Measurements from ENCODE around the gene DUSP22.

The DUSP22 gene

DNA sequence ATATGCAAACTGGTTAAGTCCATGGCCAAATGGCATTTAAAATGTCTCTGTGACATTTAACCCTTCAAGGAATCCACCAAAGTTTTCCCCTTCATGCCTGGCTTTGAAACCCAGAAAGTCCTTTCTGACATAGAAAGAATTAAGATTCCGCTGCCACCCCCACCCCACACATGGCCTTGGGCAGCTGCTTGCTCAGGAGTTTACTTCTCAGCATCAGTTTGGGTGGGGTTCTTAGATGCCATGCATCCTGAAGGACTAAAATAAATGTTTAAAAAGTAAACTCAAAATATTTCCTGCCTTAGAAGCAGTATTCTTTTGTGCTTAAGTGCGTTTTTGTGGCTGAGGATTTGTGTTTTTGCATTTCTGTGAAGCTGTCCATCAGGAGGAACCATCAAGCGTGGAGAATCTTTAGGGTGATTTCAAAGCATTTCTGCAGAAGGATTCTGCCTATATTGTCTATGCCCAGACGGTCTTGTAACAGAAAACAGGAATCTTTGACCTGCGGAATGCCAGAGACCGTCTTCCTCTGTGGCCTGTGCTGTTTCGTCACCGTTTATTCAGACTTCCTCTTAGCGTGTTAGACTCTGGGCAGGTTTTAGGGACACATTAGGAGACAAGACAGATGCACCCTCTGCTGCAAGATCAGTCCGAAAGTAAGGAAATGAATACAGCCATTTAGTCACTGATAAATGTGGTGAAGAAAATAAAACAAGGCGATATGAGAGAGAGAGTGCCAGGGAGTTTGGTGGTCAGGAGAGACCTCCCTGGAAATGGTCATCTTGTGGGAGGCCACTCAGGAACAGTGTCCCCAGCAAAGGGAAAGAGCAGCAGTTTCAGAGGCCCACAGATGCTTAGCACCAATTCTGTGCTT, 6.2 kb downstream of the DUSP22 start:
- no peak for DNase-seq

DNA sequence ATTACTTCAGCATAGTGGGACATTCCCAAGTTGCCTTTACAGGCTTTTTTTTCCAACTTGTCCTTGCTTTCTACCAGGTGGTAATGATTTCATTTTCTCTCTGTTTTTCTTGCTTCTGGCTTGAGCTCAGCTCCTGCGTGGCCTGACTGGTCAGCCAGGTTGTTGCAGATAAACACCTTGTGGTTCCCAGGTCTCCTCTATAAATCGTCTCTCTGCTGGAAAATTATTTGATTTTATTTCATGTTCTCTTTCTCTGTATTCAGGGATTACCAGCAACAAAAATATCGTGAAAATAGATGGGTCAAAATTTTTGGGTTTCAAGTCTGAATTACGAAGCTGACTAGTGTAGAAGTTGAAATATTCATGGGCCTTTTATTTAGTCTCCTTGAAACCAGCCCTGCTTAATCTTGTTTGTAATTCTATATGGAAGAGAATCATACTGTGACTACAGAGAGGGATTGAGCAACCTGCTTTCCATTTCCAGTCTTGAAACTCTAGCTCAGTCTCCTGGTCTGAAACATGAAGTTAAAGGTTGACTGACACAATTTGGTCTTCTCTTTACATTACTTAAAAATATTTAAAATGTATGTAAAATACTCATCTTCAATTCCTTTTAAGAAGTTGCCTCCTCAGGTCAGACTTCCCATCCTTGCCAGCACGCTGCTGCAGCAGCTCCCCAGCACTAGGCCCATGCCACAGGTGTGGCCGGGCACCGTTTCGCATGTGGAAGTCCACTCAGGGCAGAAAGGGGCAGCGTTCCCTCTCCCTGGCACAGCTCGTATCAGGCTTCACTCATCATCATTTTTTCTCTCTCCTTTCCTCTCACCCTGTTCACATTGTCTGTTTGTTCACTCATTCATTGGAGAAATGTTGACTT, 7.1 kb downstream of the DUSP22 start:
- no peak for DNase-seq

DNA sequence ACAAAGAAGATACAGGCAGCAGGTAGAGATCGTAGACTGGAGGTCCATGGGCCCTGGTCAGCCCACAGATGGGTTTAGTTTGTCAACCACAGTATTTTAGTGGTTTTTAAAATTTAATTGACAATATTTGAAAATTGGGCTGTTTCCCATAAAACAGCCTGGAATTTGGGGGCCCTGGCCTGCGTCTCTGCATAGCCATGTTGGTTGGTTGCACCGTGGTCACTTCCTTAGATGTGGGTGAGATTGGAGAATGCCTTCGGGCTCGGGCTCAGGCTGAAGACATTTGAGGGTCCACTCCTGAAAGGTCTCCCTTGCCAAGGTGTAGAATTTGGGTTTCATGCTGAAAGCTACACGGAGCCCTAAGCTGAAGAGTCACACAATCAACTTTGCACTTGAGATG, 7.7 kb downstream of the DUSP22 start:
- DNase-seq, result no peak

DNA sequence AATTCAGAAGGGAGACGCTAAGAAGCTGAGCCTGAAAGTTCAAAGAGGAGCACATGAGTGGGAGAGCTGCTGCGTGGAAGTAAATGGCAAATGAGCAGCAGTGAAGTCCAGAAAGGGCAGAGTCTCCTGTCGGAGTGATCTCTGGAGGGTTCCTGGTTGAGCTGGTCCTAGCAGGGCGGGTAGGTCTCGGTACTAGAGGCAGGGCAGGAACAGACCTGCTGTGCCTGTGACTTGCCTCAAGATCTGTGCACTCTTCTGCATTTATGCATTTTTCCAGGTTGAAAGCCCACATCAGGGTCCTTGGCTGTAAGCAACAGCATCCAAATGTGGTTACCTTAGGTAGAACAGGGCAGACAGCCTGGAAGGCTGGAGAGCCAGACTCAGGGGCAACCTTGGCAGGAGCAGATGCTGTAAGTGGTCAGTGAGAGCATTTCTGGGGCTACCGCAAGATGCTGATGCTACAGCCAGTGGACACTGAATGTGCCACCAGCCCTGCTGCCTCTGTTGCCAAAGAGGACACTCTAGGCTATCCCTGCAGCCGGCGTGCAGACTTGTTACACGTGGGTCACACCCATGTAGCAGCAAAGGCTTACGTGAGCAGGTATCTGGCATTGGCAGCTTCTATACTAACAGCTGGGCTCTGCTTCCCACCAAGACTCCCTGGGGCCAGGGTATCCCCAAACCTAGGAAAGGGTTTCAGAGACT, 8.4 kb downstream of the DUSP22 start:
- DNase-seq, result no peak

DNA sequence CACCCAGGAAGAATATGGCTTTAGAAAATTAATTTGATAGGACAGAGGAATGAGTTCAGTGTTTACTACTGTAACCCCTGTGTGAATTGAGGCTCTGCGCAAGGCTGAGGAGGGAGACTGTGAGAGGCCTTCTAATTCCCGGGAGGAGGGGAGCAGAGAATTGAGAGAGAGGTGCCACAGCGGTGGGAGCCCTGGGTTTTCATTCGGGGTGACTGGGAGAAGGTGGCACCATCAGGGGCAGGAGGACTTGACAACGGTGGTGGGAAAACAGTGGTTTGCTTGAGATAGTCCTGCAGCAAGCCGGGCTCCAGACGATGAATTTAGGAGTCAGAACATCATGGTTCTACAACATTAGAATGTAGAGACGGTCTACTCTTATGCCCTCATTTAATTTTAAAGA, 9.2 kb downstream of the DUSP22 start:
- no peak for DNase-seq

DNA sequence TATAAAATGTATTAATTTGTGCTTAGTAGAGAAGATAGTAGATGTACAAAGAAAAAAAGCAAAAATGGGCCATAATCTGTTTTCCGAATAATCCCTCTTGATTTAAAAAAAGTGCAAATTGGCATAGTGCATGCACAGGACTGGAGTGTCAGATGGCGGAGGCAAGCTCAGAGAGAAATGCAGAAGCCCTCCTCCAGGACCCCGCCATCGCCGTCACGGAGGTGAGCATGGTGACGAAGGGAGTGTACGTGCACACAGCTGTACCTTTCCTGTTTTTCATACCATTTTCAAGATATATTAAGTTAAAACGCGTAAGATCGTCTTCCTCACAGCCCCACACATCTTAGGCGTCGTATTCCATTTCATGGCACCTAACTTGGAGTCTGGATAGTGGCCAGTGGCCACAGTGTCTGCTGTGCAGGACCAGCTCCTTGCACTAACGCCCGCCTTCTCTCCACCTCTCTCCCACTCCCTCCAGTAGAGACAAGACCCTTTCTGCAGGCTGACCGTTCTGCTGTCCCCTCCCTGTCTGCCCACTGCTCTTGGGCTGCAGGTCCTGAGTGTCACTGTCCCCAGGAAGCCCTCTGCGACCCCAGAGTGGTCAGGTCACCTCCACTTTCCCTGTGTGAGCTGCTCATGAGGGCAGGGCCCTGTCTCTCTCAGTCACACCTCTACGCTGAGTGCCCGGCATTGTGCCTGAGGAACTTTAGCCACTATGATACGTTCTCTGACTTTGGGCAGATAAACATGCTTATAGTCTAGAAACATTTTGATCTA, 9.8 kb downstream of the DUSP22 start:
- no peak for DNase-seq

DNA sequence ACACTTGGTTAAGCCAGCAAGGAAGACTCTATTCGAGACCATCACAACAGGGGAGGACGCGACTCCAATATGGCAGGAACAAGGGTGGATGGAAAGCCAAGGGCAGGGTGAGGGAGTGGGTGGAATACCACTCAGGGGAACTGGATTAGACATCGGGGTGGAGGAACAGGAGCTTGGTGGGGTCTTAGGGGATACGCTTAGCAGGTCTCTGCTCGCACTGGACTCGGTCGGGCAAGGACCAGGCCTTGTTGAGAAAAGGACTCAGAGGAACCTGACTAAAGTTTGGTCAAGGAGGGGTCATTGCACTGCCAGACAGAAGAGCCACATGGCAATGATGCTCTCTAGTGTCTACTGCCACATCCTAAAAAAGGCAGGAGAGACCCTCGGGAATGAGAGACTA, 10.5 kb downstream of the DUSP22 start:
- DNase-seq, result no peak

DNA sequence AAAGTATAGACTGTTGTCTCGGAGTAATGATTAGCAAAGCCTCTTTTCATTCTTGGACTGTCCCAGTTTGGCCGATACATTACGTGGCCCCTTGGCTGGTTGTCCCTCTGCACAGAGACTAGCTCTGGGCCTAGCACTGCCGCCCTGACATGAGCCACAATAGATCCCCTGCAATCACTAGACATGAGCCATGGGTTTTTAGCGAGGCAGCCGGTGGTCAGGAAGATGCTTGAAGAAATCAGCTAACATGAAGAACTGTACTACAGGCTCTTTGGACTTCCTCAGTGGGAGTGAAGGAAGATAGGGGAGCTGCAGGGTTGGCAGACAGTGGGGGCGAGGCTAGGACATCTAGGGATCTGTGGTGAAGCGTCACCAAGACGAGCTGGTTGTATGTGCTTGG, 11.0 kb downstream of the DUSP22 start:
- no peak for DNase-seq

DNA sequence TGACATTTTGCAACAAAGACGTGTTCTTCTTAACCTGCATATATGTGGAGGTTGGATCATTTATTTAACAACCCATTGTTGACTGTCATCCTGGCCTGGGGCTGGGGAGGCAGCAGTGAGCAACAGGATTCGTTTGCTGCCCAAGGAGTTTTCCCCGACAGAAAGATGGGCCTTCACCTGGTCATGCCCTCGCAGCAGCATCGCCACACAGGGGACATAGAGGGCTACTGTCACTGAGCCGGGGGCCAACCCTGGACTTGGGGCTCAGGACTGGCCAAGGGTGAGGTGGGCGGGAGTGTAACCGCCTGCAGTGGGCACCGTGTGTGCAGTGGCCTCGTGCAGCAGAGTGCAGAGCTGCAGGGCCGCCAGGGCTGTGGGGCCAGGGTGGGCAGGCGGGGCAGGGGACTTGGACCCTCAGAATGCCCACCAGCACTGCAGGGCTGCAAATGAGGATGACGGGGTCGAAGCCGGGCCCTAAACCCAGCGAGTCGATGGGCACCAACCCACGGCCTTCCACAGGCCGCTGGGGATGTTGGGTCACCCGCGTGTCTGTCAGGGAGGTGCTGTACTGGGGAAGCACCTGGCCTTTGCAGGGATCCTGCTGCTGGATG, 11.8 kb downstream of the DUSP22 start:
- no peak for DNase-seq

DNA sequence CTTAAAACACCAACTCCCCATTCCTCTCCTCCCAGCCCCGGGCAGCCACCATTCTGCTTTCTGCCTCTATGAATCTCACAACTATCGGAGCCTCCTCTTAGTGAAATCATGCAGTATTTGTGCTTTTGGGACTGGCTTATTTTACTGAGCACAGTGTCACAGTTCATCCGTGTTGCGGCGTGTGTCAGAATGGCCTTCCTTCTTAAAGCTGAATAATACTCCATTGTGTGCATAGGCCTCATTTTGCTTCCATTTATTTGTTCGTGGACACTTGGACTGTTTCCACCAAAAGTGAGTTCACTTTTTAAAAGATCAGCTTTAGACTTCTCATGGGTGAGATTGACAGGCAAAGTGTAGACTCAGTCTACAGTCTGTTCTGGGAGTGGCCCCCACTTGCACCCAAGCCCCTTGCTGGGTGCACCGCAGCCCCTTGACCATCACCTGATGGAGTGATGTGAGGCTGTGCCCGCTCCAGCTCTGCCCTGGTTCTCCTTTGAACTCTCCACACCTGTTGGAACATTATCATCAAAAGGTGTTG, 12.6 kb downstream of the DUSP22 start:
- DNase-seq, result no peak

DNA sequence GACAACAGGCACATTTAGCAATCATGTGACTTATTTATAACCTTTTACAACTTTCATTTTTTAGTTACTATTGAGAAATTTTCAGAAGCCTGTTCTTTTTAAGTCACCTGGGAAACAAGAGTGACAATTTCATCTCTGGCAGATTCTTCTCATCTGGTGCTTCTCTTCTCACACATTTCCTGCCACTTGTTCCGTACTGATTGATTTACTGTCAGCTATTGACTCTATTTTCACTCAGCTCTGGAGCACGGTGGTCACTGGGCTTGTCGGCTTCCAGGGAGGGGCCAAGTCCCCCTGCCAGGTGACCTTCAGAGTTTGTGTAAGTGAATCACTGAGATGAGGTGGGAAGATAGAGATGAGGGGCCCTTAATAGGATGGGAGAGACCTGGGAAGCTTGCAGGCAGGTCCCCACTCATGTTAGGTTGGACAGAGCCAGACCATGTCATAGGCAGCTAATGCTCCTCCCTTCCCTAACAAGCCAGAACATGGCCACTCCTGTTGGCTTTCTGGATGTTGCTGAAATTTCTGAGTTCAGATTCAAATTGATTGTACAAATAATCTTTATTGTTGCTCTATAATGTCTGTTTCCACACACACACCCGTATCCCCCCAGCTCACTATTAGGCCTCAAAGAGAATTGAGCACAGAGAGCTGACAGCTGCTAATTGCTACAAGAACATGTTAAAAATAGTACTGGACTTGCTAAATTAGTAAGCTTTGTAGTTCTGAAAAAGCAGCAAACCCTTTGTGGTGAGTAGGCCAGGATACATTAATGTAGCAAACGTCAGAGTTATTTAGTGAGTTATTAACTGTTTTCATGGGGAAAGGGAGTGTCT, 13.3 kb downstream of the DUSP22 start:
- no peak for DNase-seq

DNA sequence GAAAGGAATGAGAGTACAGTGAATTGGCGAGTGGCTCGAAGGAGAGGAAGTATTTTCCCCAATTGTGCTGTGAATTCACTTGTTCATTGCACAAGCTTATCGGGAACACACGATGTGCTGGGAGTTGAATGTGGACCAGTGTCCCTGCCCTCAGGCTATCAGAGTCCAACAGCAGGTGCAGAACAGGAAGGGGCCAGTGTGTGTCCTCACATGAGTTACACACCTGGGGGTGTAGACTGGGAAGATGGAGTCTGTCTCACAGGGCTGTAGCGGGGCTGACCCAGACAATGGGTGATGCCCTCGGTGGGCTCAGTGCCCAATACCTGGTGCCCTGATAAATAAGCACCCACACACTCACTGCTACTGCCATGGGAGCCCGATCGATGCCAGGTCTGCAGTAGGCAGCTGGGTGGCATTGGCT, 14.4 kb downstream of the DUSP22 start:
- DNase-seq, result no peak

DNA sequence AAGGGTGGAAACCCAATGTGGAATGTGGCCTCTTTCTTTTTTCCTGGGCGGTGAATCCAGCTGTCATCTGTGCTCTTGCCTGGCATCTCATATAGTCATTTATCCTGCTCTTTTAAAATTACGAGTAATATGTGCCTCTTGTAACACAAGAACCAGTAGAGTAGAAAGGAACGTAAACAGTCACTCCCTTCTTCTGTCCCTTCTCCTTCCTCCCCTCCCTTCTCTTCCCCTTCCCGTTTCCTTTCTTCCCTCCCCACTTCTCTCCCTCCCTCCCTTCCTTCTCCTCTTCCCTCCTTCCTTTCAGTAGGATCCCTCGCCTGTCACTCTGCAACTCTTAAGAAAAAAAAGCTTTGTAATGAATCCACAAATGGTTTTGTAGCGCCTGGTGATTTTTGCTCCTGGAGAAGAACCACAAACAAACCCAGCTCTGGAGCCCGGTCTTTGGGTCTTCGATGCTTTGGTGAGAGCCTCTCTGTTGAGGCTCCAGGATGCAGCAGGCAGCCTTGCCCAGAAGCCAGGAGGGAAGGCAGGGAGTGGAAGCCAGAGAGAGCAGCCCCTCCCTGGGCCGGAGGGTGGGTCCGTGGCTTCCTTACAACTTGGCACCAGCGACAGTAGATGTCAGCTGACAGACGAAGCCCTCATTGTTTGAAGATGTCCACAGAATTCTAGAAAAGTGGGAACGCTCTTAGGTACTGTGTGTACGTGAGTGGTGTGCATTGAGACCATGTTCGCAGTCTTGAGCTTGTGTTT, 15.0 kb downstream of the DUSP22 start:
- no peak for DNase-seq

DNA sequence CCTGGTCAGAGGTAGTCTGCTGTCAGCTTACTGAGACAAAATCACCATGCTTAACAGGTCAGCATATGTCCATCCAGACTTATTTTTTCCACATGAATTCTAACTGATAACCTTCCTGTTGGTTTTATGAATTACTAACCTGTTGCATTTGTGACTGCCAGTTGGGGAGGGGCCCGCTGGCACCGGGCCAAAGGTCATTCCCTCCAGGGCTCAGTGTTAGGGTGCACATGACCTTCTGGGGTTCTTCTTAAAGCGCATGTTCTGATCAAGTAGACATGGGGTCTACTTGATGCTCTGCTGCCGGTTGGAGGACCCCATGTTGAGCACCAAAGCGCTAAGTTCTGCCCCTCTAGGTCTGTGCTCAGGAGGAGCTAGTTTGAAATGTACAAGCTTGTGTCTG, 15.6 kb downstream of the DUSP22 start:
- no peak for DNase-seq

DNA sequence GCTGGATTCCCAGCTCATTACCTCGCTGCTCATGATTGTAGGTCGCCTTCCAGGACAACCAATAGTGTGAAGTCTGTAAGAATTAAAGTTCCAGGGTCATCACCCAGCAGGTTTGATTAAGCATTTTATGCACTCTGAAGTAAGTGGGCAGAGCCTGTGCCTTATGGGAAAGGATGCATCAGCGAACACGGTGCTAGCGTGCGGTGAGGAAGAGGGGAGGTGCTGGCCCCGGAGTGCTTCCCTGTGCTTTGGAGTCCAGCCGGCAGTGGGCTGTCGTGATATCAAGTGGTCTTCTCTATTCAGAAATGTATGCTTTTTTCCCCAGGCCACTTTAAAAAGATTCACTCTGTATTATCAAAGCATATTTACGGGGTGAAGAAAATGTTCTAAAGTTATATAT, 16.0 kb downstream of the DUSP22 start:
- no peak for DNase-seq

DNA sequence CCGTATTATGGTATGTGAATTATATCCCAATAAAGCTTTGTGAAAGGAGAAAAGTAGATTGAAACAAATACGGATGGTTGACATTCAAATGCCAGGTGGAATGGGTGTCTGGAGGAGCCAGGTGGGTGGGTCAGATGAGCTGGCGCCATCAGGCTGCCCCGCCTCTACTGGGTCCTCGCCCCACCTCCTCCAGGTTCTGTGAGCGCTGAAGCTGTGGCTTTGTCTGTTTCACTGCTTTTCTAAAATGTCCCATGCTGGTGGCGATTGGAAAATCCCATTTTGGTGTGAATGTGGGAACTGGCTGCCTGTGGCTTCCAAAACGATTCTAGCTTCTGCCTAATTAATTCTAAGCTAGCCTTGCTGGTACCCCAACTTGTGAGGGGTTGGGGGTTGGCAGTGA, 16.5 kb downstream of the DUSP22 start:
- no peak for DNase-seq

DNA sequence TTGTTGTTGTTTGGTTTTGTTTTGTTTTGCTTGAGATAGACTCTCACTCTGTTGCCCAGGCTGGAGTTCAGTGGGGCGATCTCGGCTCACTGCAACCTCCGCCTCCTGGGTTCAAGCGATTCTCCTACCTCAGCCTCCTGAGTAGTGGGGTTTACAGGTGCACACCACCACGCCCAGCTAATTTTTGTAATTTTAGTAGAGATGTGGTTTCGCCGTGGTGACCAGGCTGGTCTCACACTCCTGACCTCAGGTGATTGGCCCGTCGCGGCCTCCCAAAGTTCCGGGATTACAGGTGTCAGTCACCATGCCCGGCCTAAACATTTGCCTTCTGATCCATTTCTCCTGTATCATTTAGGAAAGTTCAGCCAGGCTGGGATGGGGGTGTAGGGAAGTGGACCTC, 17.7 kb downstream of the DUSP22 start:
- no peak for DNase-seq

DNA sequence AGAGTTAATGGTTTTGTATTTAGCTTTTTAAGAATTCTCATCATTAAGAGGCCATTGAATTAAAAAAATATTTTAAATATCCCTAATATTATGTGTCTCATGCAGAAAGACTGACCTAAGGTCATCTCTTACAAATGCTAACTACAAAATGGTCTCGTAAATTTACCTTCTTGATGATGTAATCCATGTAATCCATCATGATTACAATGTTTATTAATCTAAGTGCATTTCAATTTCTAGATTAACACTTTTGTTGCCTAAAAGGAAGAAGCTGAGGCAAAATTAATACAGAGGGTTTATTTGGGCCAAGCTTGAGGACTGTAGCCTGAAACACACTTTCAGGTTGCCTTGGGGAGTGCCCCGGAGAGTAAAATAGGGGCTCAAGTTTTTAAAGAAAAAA, 18.4 kb downstream of the DUSP22 start:
- DNase-seq, result no peak

DNA sequence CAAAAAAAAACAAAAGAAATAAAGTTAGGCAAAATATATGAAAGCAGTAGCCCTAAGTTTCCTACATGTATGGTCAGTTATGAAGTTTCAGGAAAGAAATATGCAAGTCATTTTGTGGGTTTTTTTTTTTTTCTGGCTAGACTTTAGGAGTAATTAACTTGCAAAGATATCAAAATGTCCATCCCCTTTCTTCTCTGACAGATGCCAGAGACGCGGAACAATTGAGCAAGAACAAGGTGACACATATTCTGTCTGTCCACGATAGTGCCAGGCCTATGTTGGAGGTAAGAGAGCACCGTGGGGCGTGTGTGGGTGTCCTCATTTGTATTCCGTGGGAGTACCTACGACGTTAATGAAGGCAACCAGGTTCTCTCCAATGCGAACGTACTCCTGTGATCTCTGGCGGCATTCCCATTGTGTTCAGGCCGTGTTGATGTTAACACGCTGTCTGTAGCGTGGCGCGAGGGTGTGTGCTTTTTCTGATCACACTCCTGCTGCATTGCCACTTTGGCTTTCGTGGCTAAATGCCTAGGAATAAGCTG, 19.5 kb downstream of the DUSP22 start:
- DNase-seq, result no peak

DNA sequence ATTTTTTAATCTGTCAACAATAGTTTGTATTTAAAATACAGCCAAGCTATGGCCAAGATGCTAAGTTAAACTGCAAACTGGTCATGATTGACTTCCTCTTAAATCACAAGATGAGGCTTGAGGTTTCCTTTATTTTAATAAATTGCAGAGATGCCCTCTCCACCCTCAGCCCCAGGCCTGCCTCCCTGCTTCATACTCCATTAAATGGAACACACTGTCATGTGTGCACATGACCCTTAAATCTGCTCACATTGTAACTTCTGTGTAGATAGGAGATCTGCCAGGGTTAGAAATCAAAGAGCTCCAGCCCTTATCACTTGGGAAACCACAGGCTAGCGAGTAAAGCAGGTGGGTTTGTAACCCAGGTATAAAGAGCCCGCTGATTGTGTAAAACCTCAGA, 20.8 kb downstream of the DUSP22 start:
- no peak for DNase-seq

Data from eye (tissue), 1 donor.